SU-DHL-6 (cell line): ENCODE results near the gene NOTO.

Experiments used
- H2AFZ ChIP-seq: fragments of 200-600 bp; sonication (generic); 2 replicates; pipeline ENCODE4 v1.6.1; 2014; ENCODE audit warnings: low read depth, mild to moderate bottlenecking, moderate library complexity, mixed read lengths, antibody characterized with exemption, low read length; ENCODE audit not compliant: severe bottlenecking
- H3F3A ChIP-seq: fragments of 200-600 bp; shearing (Covaris generic); 2 replicates; pipeline ENCODE4 v1.6.0; 2016; ENCODE audit warnings: antibody characterized with exemption, mild to moderate bottlenecking; ENCODE audit not compliant: insufficient read depth
- H3K27ac ChIP-seq: fragments of 200-600 bp; sonication (generic); 2 replicates; pipeline ENCODE4 v1.5.1; 2016; ENCODE audit warnings: low read depth, mild to moderate bottlenecking, low read length, moderate library complexity, mixed read lengths
- H3K27me3 ChIP-seq: fragments of 200-600 bp; sonication (generic), shearing (Covaris generic); 2 replicates; pipeline ENCODE4 v1.6.0; 2014; ENCODE audit warnings: mild to moderate bottlenecking, low read length
- H3K36me3 ChIP-seq: fragments of 200-600 bp; sonication (generic); 2 replicates; pipeline ENCODE4 v1.6.1; 2014; ENCODE audit warnings: mild to moderate bottlenecking, low read length, mixed read lengths
- H3K4me2 ChIP-seq: fragments of 300-600, 200-600 bp; shearing (Covaris generic), sonication (generic); 2 replicates; pipeline ENCODE4 v1.6.0; 2014; ENCODE audit warnings: low read length, low read depth, mild to moderate bottlenecking; ENCODE audit not compliant: poor library complexity, severe bottlenecking
- H3K4me3 ChIP-seq: fragments of 200-600 bp; sonication (generic); 2 replicates; pipeline ENCODE4 v1.5.1; 2014; ENCODE audit warnings: antibody characterized with exemption, low read length, mild to moderate bottlenecking, mixed read lengths; ENCODE audit not compliant: insufficient read depth, poor library complexity, severe bottlenecking
- H3K79me2 ChIP-seq: fragments of 200-600 bp; sonication (generic); 2 replicates; pipeline ENCODE4 v1.6.1; 2014; ENCODE audit warnings: mild to moderate bottlenecking, low read length, moderate library complexity; ENCODE audit not compliant: insufficient read depth
- H3K9ac ChIP-seq: fragments of 200-600 bp; sonication (generic); 2 replicates; pipeline ENCODE4 v1.7.0; 2014; ENCODE audit warnings: mild to moderate bottlenecking, low read length
- H3K9me2 ChIP-seq: fragments of 200-600 bp; sonication (generic); replicated peaks from 2 replicates; pipeline ENCODE4 v1.6.1; 2014; ENCODE audit warnings: low read length; ENCODE audit not compliant: insufficient read depth
- H3K9me3 ChIP-seq: fragments of 200-600 bp; sonication (generic); 2 replicates; pipeline ENCODE4 v1.6.1; 2014; ENCODE audit warnings: low read length, mixed read lengths; ENCODE audit not compliant: insufficient read depth
- H4K20me1 ChIP-seq: fragments of 200-600 bp; sonication (generic); 2 replicates; pipeline ENCODE4 v1.6.1; 2014; ENCODE audit warnings: low read depth, mild to moderate bottlenecking, antibody characterized with exemption, low read length, moderate library complexity, mixed read lengths
- EZH2phosphoT487 ChIP-seq: fragments of 200-600 bp; sonication (generic), shearing (Covaris generic); conservative IDR thresholded peaks from 2 replicates; pipeline ENCODE4 v1.6.1; 2018; ENCODE audit warnings: mild to moderate bottlenecking, antibody characterized with exemption, low read length, moderate library complexity, mixed read lengths
- TF ChIP-seq, protein P1 (sequence below): fragments of 200-600 bp; sonication (generic); IDR thresholded peaks from one replicate; pipeline ENCODE4 v1.5.1; 2017; ENCODE audit warnings: antibody characterized with exemption, mild to moderate bottlenecking, low read length, moderate library complexity; ENCODE audit not compliant: insufficient read depth, poor library complexity, severe bottlenecking

NOTO gene

DNA sequence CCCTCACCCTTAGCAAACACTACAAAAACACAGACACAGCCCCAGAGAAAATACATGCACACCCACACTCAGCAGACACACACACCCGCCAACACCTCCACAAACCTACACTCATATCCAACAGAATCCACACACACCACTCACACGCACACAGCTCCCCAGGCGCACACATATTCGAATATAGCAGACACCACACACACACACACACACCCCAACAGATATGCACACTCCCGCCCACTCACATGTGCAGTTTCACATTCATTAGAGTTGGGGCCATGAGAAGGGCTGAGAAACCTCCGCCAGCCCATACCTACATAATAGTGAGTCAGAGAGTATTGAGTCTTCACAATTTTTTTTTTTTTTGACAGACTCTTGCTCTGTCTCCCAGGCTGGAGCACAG lies 29.4 kb upstream of the NOTO start:
- Histone ChIP-seq H3K27ac (no peak overlapping the region), H4K20me1 (no peaks in the 10 kb centered on the region), H3K9me2 (no peaks in the 10 kb centered on the region), H3K9ac (no peak overlapping the region), H3K36me3 (no peaks in the 10 kb centered on the region), H3K27me3 (no peaks in the 10 kb centered on the region), H3K9me3 (no peaks in the 10 kb centered on the region), H2AFZ (no peak overlapping the region), H3K79me2 (no peaks in the 10 kb centered on the region), H3F3A (no peaks in the 10 kb centered on the region), H3K4me3 (no peak overlapping the region), H3K4me2 (no peak overlapping the region)
- TF ChIP-seq, protein P1, sequence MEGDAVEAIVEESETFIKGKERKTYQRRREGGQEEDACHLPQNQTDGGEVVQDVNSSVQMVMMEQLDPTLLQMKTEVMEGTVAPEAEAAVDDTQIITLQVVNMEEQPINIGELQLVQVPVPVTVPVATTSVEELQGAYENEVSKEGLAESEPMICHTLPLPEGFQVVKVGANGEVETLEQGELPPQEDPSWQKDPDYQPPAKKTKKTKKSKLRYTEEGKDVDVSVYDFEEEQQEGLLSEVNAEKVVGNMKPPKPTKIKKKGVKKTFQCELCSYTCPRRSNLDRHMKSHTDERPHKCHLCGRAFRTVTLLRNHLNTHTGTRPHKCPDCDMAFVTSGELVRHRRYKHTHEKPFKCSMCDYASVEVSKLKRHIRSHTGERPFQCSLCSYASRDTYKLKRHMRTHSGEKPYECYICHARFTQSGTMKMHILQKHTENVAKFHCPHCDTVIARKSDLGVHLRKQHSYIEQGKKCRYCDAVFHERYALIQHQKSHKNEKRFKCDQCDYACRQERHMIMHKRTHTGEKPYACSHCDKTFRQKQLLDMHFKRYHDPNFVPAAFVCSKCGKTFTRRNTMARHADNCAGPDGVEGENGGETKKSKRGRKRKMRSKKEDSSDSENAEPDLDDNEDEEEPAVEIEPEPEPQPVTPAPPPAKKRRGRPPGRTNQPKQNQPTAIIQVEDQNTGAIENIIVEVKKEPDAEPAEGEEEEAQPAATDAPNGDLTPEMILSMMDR = no peak
- TF ChIP-seq EZH2phosphoT487 = no peak

DNA sequence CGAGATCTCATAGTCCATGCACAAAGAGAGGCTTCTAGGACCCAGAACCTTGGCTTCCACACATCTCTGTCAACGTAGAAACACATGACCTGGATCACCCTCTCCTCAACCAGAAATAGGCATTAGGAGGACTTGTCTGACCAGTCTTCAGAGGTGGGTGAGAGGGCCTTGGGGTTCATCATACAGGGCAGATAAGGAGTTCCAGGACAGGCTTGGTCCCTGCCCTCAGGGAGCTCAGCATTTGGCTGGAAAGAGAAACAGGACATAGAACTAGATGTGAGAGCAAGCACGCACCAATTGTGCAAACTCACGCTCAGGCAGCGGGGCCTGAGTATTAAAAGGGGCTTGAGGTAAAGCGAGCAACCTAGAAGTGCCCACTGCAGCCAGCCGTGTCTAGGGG lies 28.6 kb upstream of the NOTO start:
- H4K20me1 ChIP-seq = no peaks in the 10 kb centered on the region
- H3K27me3 ChIP-seq = no peaks in the 10 kb centered on the region
- H3K9me2 ChIP-seq = no peaks in the 10 kb centered on the region
- H3K79me2 ChIP-seq = no peaks in the 10 kb centered on the region
- H3K4me3 ChIP-seq = no peak overlapping the region
- H3K9ac ChIP-seq = no peak overlapping the region
- TF ChIP-seq, protein P1 = no peak
- TF ChIP-seq EZH2phosphoT487 = no peak
- no peak overlapping the region for H3K27ac ChIP-seq
- H3K4me2 ChIP-seq = no peak overlapping the region
- H3F3A ChIP-seq = no peaks in the 10 kb centered on the region
- H2AFZ ChIP-seq = no peak overlapping the region
- H3K36me3 ChIP-seq = no peaks in the 10 kb centered on the region
- H3K9me3 ChIP-seq = no peaks in the 10 kb centered on the region

DNA sequence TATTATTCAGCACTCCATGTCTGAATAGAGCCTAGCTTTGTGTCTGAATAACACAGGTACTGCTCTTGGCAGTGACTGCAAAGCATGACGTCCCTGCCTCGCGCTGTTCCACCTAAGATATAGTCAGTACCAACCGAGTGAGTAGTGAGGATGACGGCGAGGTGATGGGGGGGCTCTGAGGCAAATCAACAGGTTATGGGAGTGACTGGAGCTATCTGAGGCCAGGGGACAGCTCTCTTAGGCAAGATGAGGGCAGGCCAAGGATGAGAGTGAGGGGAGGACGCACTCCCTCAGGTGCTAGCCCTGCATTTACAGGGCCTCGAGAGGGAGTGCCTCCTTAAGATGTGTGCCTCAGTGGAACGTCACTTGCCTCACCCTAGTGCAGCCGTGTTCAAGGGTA lies 28.1 kb upstream of the NOTO start:
- H3K9me2 ChIP-seq = no peaks in the 10 kb centered on the region
- no peak overlapping the region for H2AFZ ChIP-seq
- H4K20me1 ChIP-seq = no peaks in the 10 kb centered on the region
- no peaks in the 10 kb centered on the region for H3K79me2 ChIP-seq
- H3K27ac ChIP-seq = no peak overlapping the region
- no peaks in the 10 kb centered on the region for H3K9me3 ChIP-seq
- H3K4me2 ChIP-seq = no peak overlapping the region
- H3F3A ChIP-seq = no peaks in the 10 kb centered on the region
- H3K4me3 ChIP-seq = no peak overlapping the region
- no peaks in the 10 kb centered on the region for H3K27me3 ChIP-seq
- no peaks in the 10 kb centered on the region for H3K36me3 ChIP-seq
- no peak for TF ChIP-seq EZH2phosphoT487
- TF ChIP-seq, protein P1 = no peak
- H3K9ac ChIP-seq = no peak overlapping the region
